ENCODE measurements around the gene SERPINB5. TPM values are rescaled to one million over a fixed set of nuclear protein-coding genes. Genes with fewer than 3 reads are reported as not detected.

SERPINB5 gene
- total and polyA plus RNA-seq, 8 donors = 0.72 to 27.1 (median 3.9) TPM; not detected in 5

GRCh38 chr18:63467699-63468098, 9.1 kb upstream of the SERPINB5 start:
- WGBS, 5 donors = 69 to 77% (median 70%) methylated on average over 4 of the region's 4 CpGs
- Histone ChIP-seq H3K4me1 (no peaks in the 10 kb centered on the region), H3K9me3 (no peaks in the 10 kb centered on the region), H3K36me3 (no peaks in the 10 kb centered on the region), H3K27ac (no peak overlapping the region), H3K4me3 (no peak overlapping the region), H3K27me3 (peaks cover 0 to 12% (median 0%) of the 10 kb centered on the region in 3 donors)
- intact Hi-C loops (cut with DNase I; ENCODE audit: low total_unique reads) = no loop called here
- TF ChIP-seq POLR2AphosphoS5 (IDR thresholded peaks at IDR 0.05) = no peak
- DNase-seq = no peak

GRCh38 chr18:63468575-63468974, 8.2 kb upstream of the SERPINB5 start:
- Histone ChIP-seq H3K4me3 (no peak overlapping the region), H3K27ac (no peak overlapping the region), H3K9me3 (no peaks in the 10 kb centered on the region), H3K4me1 (no peaks in the 10 kb centered on the region), H3K36me3 (no peaks in the 10 kb centered on the region), H3K27me3 (peaks cover 0 to 4% (median 0%) of the 10 kb centered on the region in 3 donors)
- DNase-seq = no peak
- TF ChIP-seq EP300 (IDR thresholded peaks at IDR 0.05) = no peak
- TF ChIP-seq POLR2AphosphoS5 (IDR thresholded peaks at IDR 0.05) = no peak
- no peak for TF ChIP-seq POLR2A (IDR thresholded peaks at IDR 0.05)
- no peak for TF ChIP-seq CTCF (IDR thresholded peaks at IDR 0.05)
- intact Hi-C loops (cut with DNase I; ENCODE audit: low total_unique reads) = no loop called here
- 92 to 98% (median 96%) methylated on average over 3 of the region's 3 CpGs for WGBS, 5 donors

GRCh38 chr18:63470751-63471150, 6.0 kb upstream of the SERPINB5 start:
- H3K4me3 ChIP-seq = no peak overlapping the region
- H3K36me3 ChIP-seq = no peaks in the 10 kb centered on the region
- TF ChIP-seq CTCF (IDR thresholded peaks at IDR 0.05) (no peak), POLR2AphosphoS5 (IDR thresholded peaks at IDR 0.05) (no peak), POLR2A (IDR thresholded peaks at IDR 0.05) (no peak), EP300 (IDR thresholded peaks at IDR 0.05) (no peak)
- no peak overlapping the region for H3K27ac ChIP-seq
- H3K27me3 ChIP-seq = peaks cover 0 to 4% (median 0%) of the 10 kb centered on the region in 3 donors
- WGBS, 5 donors = 85 to 93% (median 90%) methylated on average over 11 to 12 of the region's 12 CpGs
- no peak for DNase-seq
- no peaks in the 10 kb centered on the region for H3K4me1 ChIP-seq
- intact Hi-C loops (cut with DNase I; ENCODE audit: low total_unique reads) = no loop called here
- H3K9me3 ChIP-seq = no peaks in the 10 kb centered on the region

GRCh38 chr18:63472380-63472779, 4.4 kb upstream of the SERPINB5 start:
- peaks cover 0 to 4% (median 0%) of the 10 kb centered on the region in 3 donors for H3K27me3 ChIP-seq
- DNase-seq = peak in 1 of 2 donors; percentile 87
- TF ChIP-seq POLR2AphosphoS5 (IDR thresholded peaks at IDR 0.05) = peak in 1 of 3 donors; percentile 34
- TF ChIP-seq CTCF (IDR thresholded peaks at IDR 0.05) = no peak
- no peaks in the 10 kb centered on the region for H3K36me3 ChIP-seq
- no peak overlapping the region for H3K27ac ChIP-seq
- no peaks in the 10 kb centered on the region for H3K4me1 ChIP-seq
- intact Hi-C loops (cut with DNase I; ENCODE audit: low total_unique reads) = no loop called here
- 21 to 50% (median 35%) methylated on average over 5 of the region's 5 CpGs for WGBS, 5 donors
- H3K9me3 ChIP-seq = no peaks in the 10 kb centered on the region
- no peak overlapping the region for H3K4me3 ChIP-seq

- DNase-seq = no peak
- 85 to 90% (median 88%) methylated on average over 7 of the region's 7 CpGs for WGBS, 5 donors
- no peak for TF ChIP-seq POLR2A (IDR thresholded peaks at IDR 0.05)
- no peak for TF ChIP-seq EP300 (IDR thresholded peaks at IDR 0.05)
- no peak for TF ChIP-seq CTCF (IDR thresholded peaks at IDR 0.05)
- TF ChIP-seq POLR2AphosphoS5 (IDR thresholded peaks at IDR 0.05) = no peak
- Histone ChIP-seq H3K4me1 (no peaks in the 10 kb centered on the region), H3K36me3 (no peaks in the 10 kb centered on the region), H3K4me3 (no peak overlapping the region), H3K9me3 (no peaks in the 10 kb centered on the region), H3K27me3 (no peaks in the 10 kb centered on the region), H3K27ac (no peak overlapping the region)
- intact Hi-C loops (cut with DNase I; ENCODE audit: low total_unique reads) = no loop called here
Observed at GRCh38 chr18:63477200-63477599, 442 bp downstream of the SERPINB5 start.
